Nephron progenitor cell (in vitro differentiated cells): ENCODE data around the gene SERPINH1.
A peak's percentile ranks its signal among the peaks of the same experiment; 100 is the strongest.

Source experiments
- DNase-seq: peaks from one replicate; pipeline ENCODE4 v3.0.0; 2021
- H3K27ac Mint-ChIP-seq: 2 replicates; pipeline ENCODE4 v1.8.0; 2021; ENCODE audit warnings: mild to moderate bottlenecking, moderate library complexity, mixed read lengths
- H3K27me3 Mint-ChIP-seq: 2 replicates; pipeline ENCODE4 v1.8.0; 2021; ENCODE audit warnings: mild to moderate bottlenecking, low read depth, mixed read lengths; ENCODE audit not compliant: poor library complexity
- H3K36me3 Mint-ChIP-seq: 2 replicates; pipeline ENCODE4 v1.8.0; 2021; ENCODE audit warnings: low read depth, mixed read lengths
- H3K4me1 Mint-ChIP-seq: 2 replicates; pipeline ENCODE4 v1.8.0; 2021; ENCODE audit warnings: mixed read lengths
- H3K4me3 Mint-ChIP-seq: 2 replicates; pipeline ENCODE4 v1.8.0; 2021; ENCODE audit warnings: mild to moderate bottlenecking, moderate library complexity, mixed read lengths
- H3K9me3 Mint-ChIP-seq: 2 replicates; pipeline ENCODE4 v1.8.0; 2021; ENCODE audit warnings: mild to moderate bottlenecking, moderate library complexity, mixed read lengths
- TF ChIP-seq, protein P1 (sequence below): fragments of 200-600 bp; sonication (generic); IDR thresholded peaks from 2 replicates; pipeline ENCODE4 v1.5.0; 2021; ENCODE audit warnings: antibody characterized with exemption

The SERPINH1 gene

DNA sequence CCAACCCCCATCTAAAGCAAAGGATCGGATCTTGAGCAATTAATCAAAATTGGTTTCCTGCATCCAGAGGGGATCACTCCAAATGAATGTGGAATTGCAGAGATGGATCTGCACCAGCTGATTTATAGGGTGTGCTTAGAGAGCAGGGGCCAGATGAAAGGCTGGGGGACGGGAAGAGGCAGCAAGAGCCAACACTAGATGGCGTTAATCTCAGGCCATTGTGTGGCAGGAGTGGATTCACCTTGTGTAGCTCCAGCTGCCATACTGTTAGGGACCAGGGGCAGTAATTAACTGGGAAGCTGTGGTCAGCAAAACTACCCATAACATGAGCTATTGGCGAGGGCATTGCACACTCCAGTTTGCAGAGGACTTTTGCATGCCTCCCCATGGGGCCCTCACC lies 35.6 kb downstream of the SERPINH1 start:
- TF ChIP-seq, protein P1, sequence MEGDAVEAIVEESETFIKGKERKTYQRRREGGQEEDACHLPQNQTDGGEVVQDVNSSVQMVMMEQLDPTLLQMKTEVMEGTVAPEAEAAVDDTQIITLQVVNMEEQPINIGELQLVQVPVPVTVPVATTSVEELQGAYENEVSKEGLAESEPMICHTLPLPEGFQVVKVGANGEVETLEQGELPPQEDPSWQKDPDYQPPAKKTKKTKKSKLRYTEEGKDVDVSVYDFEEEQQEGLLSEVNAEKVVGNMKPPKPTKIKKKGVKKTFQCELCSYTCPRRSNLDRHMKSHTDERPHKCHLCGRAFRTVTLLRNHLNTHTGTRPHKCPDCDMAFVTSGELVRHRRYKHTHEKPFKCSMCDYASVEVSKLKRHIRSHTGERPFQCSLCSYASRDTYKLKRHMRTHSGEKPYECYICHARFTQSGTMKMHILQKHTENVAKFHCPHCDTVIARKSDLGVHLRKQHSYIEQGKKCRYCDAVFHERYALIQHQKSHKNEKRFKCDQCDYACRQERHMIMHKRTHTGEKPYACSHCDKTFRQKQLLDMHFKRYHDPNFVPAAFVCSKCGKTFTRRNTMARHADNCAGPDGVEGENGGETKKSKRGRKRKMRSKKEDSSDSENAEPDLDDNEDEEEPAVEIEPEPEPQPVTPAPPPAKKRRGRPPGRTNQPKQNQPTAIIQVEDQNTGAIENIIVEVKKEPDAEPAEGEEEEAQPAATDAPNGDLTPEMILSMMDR, result peak; percentile 61
- Mint-ChIP-seq H3K36me3 (no peaks in the 10 kb centered on the region), H3K27ac (no peak overlapping the region), H3K4me3 (no peak overlapping the region), H3K27me3 (peaks cover 52% of the 10 kb centered on the region), H3K9me3 (no peaks in the 10 kb centered on the region), H3K4me1 (peaks cover 42% of the 10 kb centered on the region)
- DNase-seq, result peak; percentile 44

DNA sequence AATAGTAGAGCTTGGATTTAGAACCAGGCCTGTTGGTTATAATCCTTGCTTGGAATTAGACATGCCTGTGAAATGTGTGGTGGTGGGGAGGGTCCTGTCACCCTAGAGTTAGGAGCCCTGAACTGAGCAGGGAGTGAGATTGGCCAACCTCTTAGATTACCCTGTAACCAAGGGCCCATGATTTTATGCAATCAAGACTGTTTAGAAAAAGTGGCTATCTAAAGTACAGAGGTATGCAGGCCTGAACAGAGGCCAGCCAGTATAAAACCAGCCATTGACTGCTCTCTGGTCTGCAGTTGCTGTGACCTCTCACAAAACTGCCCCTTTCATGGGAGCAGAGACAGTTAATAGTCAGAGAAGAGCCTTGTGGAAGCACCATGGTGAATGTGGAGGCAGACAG lies 36.2 kb downstream of the SERPINH1 start:
- no peaks in the 10 kb centered on the region for H3K36me3 Mint-ChIP-seq
- DNase-seq, result no peak
- no peaks in the 10 kb centered on the region for H3K9me3 Mint-ChIP-seq
- peaks cover 57% of the 10 kb centered on the region for H3K27me3 Mint-ChIP-seq
- H3K27ac Mint-ChIP-seq, result no peak overlapping the region
- TF ChIP-seq, protein P1, result no peak
- peaks cover 42% of the 10 kb centered on the region for H3K4me1 Mint-ChIP-seq
- no peak overlapping the region for H3K4me3 Mint-ChIP-seq

DNA sequence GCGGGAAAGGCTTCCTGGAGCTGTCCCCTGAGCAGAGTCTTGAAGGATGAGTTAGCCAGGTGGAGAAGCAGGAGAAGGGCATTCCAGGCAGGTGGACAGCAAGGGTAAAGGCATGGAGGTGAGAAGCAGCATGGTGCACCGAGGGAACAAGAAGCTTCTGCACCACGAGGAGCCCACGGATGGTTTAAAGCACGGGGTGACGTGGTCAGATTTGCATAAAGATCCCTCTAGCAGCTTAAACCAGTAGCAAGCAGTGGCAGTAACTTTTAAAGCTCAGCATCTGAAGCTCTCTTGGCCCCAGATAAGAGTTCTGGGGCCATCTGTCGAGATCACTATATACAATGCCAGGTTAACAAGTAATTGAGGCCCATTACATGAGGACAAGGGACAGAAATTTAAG lies 36.8 kb downstream of the SERPINH1 start:
- H3K9me3 Mint-ChIP-seq, result no peaks in the 10 kb centered on the region
- TF ChIP-seq, protein P1, result no peak
- no peaks in the 10 kb centered on the region for H3K36me3 Mint-ChIP-seq
- peaks cover 55% of the 10 kb centered on the region for H3K27me3 Mint-ChIP-seq
- no peak overlapping the region for H3K4me3 Mint-ChIP-seq
- no peak overlapping the region for H3K27ac Mint-ChIP-seq
- H3K4me1 Mint-ChIP-seq, result peaks cover 38% of the 10 kb centered on the region
- no peak for DNase-seq

DNA sequence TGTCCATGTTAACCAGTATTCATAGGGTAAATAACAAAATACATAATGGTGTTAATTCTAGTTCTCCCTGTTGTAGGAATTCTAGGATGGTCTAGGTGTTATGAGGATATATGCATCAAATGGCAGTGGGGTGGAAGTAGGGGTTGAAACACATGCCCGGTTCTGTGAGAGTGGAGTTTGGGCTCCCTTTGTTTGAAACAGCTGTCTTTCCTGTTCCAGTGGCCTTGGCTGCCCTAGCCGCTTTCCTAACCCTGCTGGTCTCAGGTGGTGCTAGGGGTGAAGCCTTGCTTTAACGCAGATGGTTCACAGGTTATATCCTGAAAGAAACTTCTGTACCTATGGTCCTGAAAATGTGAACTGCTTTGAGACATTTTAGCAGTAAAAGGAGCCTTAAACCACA lies 38.3 kb downstream of the SERPINH1 start:
- H3K27ac Mint-ChIP-seq, result no peak overlapping the region
- no peak overlapping the region for H3K4me3 Mint-ChIP-seq
- no peaks in the 10 kb centered on the region for H3K36me3 Mint-ChIP-seq
- H3K27me3 Mint-ChIP-seq, result peaks cover 55% of the 10 kb centered on the region
- no peak for DNase-seq
- no peaks in the 10 kb centered on the region for H3K9me3 Mint-ChIP-seq
- TF ChIP-seq, protein P1, result no peak
- peaks cover 23% of the 10 kb centered on the region for H3K4me1 Mint-ChIP-seq

DNA sequence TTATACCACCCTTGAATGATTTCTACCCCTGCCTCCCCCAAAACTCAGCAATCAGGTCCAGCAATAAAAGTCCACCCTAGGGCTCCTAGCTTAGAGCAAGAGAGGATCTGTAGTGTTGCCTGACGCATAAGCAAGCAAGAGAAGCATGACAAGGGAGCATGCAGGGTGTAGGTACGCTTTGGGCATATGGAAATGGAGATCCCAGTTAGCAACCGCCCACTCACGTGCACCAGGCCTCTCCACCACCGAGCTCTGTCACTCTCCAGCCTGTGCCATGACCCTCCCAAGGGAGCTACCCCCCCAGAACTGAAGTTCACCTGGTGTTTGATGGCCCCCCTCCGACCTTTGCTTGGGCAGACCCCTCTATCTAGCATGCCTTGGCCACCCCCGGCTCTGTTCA lies 39.4 kb downstream of the SERPINH1 start:
- no peaks in the 10 kb centered on the region for H3K36me3 Mint-ChIP-seq
- no peak overlapping the region for H3K27ac Mint-ChIP-seq
- H3K4me3 Mint-ChIP-seq, result no peak overlapping the region
- no peak for DNase-seq
- H3K4me1 Mint-ChIP-seq, result peaks cover 23% of the 10 kb centered on the region
- TF ChIP-seq, protein P1, result no peak
- H3K9me3 Mint-ChIP-seq, result no peaks in the 10 kb centered on the region
- peaks cover 55% of the 10 kb centered on the region for H3K27me3 Mint-ChIP-seq

DNA sequence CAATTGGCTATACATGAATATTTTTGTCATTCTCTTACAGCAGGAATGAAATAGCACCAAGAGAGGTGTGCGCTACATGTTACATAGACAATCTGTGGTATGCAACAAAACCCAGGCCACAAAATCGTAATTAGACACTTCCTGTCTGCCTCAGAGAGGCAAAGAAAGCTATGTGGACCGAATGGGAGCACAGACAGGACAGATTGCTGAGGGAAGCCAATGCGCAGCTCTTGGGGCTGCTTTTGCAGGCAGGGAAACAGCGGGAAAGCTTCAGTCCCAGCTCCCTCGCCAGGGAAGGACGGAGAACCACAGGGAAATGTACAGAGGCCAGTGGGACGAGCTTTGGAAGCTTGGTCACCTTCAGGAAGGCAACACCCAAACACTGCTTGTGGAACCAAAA lies 40.9 kb downstream of the SERPINH1 start:
- TF ChIP-seq, protein P1, result no peak
- no peaks in the 10 kb centered on the region for H3K9me3 Mint-ChIP-seq
- no peaks in the 10 kb centered on the region for H3K36me3 Mint-ChIP-seq
- no peak overlapping the region for H3K4me3 Mint-ChIP-seq
- H3K27ac Mint-ChIP-seq, result no peak overlapping the region
- H3K27me3 Mint-ChIP-seq, result peaks cover 51% of the 10 kb centered on the region
- no peak for DNase-seq
- H3K4me1 Mint-ChIP-seq, result peaks cover 16% of the 10 kb centered on the region
